HEK293T (cell line): ENCODE measurements around the gene MRPL21.

Source experiments
- BHLHE40 ChIP-seq: fragments of 450-650 bp; IDR thresholded peaks from 2 replicates; pipeline ENCODE4 v1.6.1; 2016; ENCODE audit warnings: mild to moderate bottlenecking, moderate library complexity, borderline replicate concordance
- FOXA1 ChIP-seq: fragments of 450-650 bp; IDR thresholded peaks from 2 replicates; pipeline ENCODE4 v1.6.1; 2016; ENCODE audit warnings: mild to moderate bottlenecking
- FOXK2 ChIP-seq: fragments of 450-650 bp; IDR thresholded peaks from 2 replicates; pipeline ENCODE4 v1.6.1; 2016; ENCODE audit warnings: mild to moderate bottlenecking
- SP1 ChIP-seq: fragments of 450-650 bp; IDR thresholded peaks from 2 replicates; pipeline ENCODE4 v1.6.1; 2017

- TF ChIP-seq FOXK2 (no peak), FOXA1 (no peak), BHLHE40 (no peak), SP1 (no peak)
These were observed 49.2 kb downstream of the MRPL21 start for GRCh38 chr11:68854273-68854958.
